IMR-90 (cell line): Measurements from ENCODE around the gene NUDT19. TPM values are rescaled to one million over a fixed set of nuclear protein-coding genes. Genes with fewer than 3 reads are reported as not detected.

Source experiments
- ATAC-seq: fragments of 200-7000 bp; cut with Tn5 transposase; 2 replicates; pipeline ENCODE4 v1.9.1; 2020; ENCODE audit warnings: low read depth, mild to moderate bottlenecking, moderate library complexity
- BruUV-seq: library from RNA; stranded (reverse); fragments of 400-500 nt; replicated peaks from 2 replicates; lab custom pipeline; 2021; lab: Mats Ljungman, UMichigan
- CTCF ChIA-PET: fragments of 300-600 bp; formaldehyde crosslinking; extraction: SDS; loops from one replicate; lab custom pipeline; 2021; ENCODE audit warnings: antibody characterized with exemption; lab: Yijun Ruan, JAX
- POLR2A ChIA-PET: fragments of 300-600 bp; sonication (Branson Sonifier 250); formaldehyde crosslinking; loops from one replicate; lab custom pipeline; 2022; ENCODE audit warnings: antibody characterized with exemption; ENCODE audit not compliant: unreplicated experiment; lab: Charles Lee
- DNase-seq: peaks from one replicate; pipeline ENCODE4 v3.0.0; 2013
- H2AFZ ChIP-seq: replicated peaks from 2 replicates; pipeline ENCODE3; 2013; ENCODE audit warnings: low read length, mild to moderate bottlenecking; ENCODE audit not compliant: poor library complexity
- H2AK5ac ChIP-seq: 2 replicates; pipeline ENCODE4 v1.6.1; 2013; ENCODE audit warnings: low read depth, low read length, inconsistent platforms
- H2AK9ac ChIP-seq: replicated peaks from 2 replicates; pipeline ENCODE3; 2013; ENCODE audit warnings: mild to moderate bottlenecking, low read depth, low read length, moderate library complexity; ENCODE audit not compliant: poor library complexity
- H2BK120ac ChIP-seq: 2 replicates; pipeline ENCODE4 v1.6.1; 2013; ENCODE audit warnings: low read depth, low read length, inconsistent platforms
- H2BK15ac ChIP-seq: 3 replicates; pipeline ENCODE4 v1.6.1; 2013; ENCODE audit warnings: low read depth, low read length, inconsistent platforms
- H2BK20ac ChIP-seq: 2 replicates; pipeline ENCODE4 v1.6.1; 2013; ENCODE audit warnings: low read depth, mild to moderate bottlenecking, inconsistent platforms, low read length, moderate library complexity
- H2BK5ac ChIP-seq: 2 replicates; pipeline ENCODE4 v1.6.1; 2013; ENCODE audit warnings: mild to moderate bottlenecking, low read depth, low read length, inconsistent platforms; ENCODE audit not compliant: poor library complexity, severe bottlenecking
- H3K14ac ChIP-seq: replicated peaks from 2 replicates; pipeline ENCODE4 v1.6.1; 2013; ENCODE audit warnings: low read depth, low read length, inconsistent platforms
- H3K18ac ChIP-seq: 2 replicates; pipeline ENCODE4 v1.6.1; 2013; ENCODE audit warnings: low read depth, low read length, control low read depth
- H3K23ac ChIP-seq: 2 replicates; pipeline ENCODE4 v1.6.1; 2013; ENCODE audit warnings: low read depth, low read length, inconsistent platforms
- H3K27ac ChIP-seq: 2 replicates; pipeline ENCODE4 v1.5.1; 2013; ENCODE audit warnings: mild to moderate bottlenecking, control low read depth, low read length; ENCODE audit not compliant: insufficient read depth
- H3K27me3 ChIP-seq: 2 replicates; pipeline ENCODE4 v1.6.1; 2013; ENCODE audit warnings: low read length; ENCODE audit not compliant: control insufficient read depth, insufficient read depth
- H3K36me3 ChIP-seq: 2 replicates; pipeline ENCODE4 v1.6.1; 2013; ENCODE audit warnings: low read length, mixed read lengths; ENCODE audit not compliant: control insufficient read depth, insufficient read depth
- H3K4ac ChIP-seq: 2 replicates; pipeline ENCODE4 v1.6.1; 2013; ENCODE audit warnings: low read depth, low read length, inconsistent platforms
- H3K4me1 ChIP-seq: 2 replicates; pipeline ENCODE4 v1.6.1; 2013; ENCODE audit warnings: low read length, mixed read lengths; ENCODE audit not compliant: control insufficient read depth, insufficient read depth
- H3K4me2 ChIP-seq: 2 replicates; pipeline ENCODE4 v1.6.1; 2013; ENCODE audit warnings: low read depth, mild to moderate bottlenecking, control low read depth, low read length, moderate library complexity
- H3K4me3 ChIP-seq: 2 replicates; pipeline ENCODE4 v1.5.1; 2013; ENCODE audit warnings: low read depth, mild to moderate bottlenecking, control low read depth, low read length, moderate library complexity; ENCODE audit not compliant: insufficient read depth
- H3K56ac ChIP-seq: 2 replicates; pipeline ENCODE4 v1.6.1; 2013; ENCODE audit warnings: low read length, inconsistent platforms; ENCODE audit not compliant: insufficient read depth; ENCODE audit errors: extremely low read depth
- H3K79me1 ChIP-seq, 2 experiments: 2 replicates each; pipeline ENCODE4 v1.6.1; 2013; ENCODE audit warnings: low read length in 2 of 2, inconsistent platforms in 1 of 2, low read depth in 1 of 2
- H3K9ac ChIP-seq: 2 replicates; pipeline ENCODE4 v1.6.1; 2013; ENCODE audit warnings: low read depth, low read length, control low read depth
- H3K9me1 ChIP-seq: 2 replicates; pipeline ENCODE4 v1.6.1; 2013; ENCODE audit warnings: low read length, inconsistent platforms; ENCODE audit not compliant: insufficient read depth
- H3K9me3 ChIP-seq: 2 replicates; pipeline ENCODE4 v1.6.1; 2013; ENCODE audit warnings: low read length; ENCODE audit not compliant: control insufficient read depth, insufficient read depth
- H4K20me1 ChIP-seq: 2 replicates; pipeline ENCODE4 v1.6.1; 2013; ENCODE audit warnings: low read length, inconsistent platforms; ENCODE audit not compliant: insufficient read depth
- H4K5ac ChIP-seq: 2 replicates; pipeline ENCODE4 v1.6.1; 2013; ENCODE audit warnings: mild to moderate bottlenecking, low read depth, low read length, control low read depth
- H4K8ac ChIP-seq, 2 experiments: 2 replicates each; pipeline ENCODE4 v1.6.1; 2013; ENCODE audit warnings: low read depth in 2 of 2, low read length in 2 of 2, control low read depth in 1 of 2, inconsistent platforms in 1 of 2
- H4K91ac ChIP-seq: 2 replicates; pipeline ENCODE4 v1.6.1; 2013; ENCODE audit warnings: low read depth, low read length, inconsistent platforms; ENCODE audit not compliant: insufficient read depth
- BHLHE40 ChIP-seq: fragments of 150-350 bp; IDR thresholded peaks from 2 replicates; pipeline ENCODE4 v1.6.1; 2016; ENCODE audit warnings: mild to moderate bottlenecking, low read depth, low read length
- CEBPB ChIP-seq: IDR thresholded peaks from 2 replicates; pipeline ENCODE4 v1.6.1; 2012; ENCODE audit warnings: low read depth, low read length, improper control_type of control experiment
- CHD1 ChIP-seq: IDR thresholded peaks from 2 replicates; pipeline ENCODE4 v1.6.1; 2012; ENCODE audit warnings: low read depth, low read length, improper control_type of control experiment
- ELK1 ChIP-seq: fragments of 150-350 bp; IDR thresholded peaks from 2 replicates; pipeline ENCODE4 v1.6.1; 2016; ENCODE audit warnings: low read depth, mild to moderate bottlenecking, low read length, moderate library complexity, borderline replicate concordance
- FOS ChIP-seq: fragments of 150-350 bp; IDR thresholded peaks from 2 replicates; pipeline ENCODE4 v1.6.1; 2016; ENCODE audit warnings: low read depth, low read length
- MAFK ChIP-seq: IDR thresholded peaks from 2 replicates; pipeline ENCODE4 v1.6.1; 2012; ENCODE audit warnings: low read depth, low read length, improper control_type of control experiment
- MXI1 ChIP-seq: IDR thresholded peaks from 2 replicates; pipeline ENCODE4 v1.6.1; 2012; ENCODE audit warnings: low read depth, mild to moderate bottlenecking, low read length, moderate library complexity, borderline replicate concordance
- NFE2L2 ChIP-seq: fragments of 150-350 bp; IDR thresholded peaks from 2 replicates; pipeline ENCODE4 v1.6.1; 2016; ENCODE audit warnings: low read depth, mild to moderate bottlenecking, low read length
- POLR2A ChIP-seq: IDR thresholded peaks from 2 replicates; pipeline ENCODE4 v1.6.1; 2012; ENCODE audit warnings: mild to moderate bottlenecking, low read depth, low read length
- RAD21 ChIP-seq: IDR thresholded peaks from 2 replicates; pipeline ENCODE4 v1.6.1; 2012; ENCODE audit warnings: low read length, improper control_type of control experiment
- RCOR1 ChIP-seq: IDR thresholded peaks from 2 replicates; pipeline ENCODE4 v1.6.1; 2012; ENCODE audit warnings: mild to moderate bottlenecking, low read length, improper control_type of control experiment; ENCODE audit not compliant: insufficient replicate concordance
- RFX5 ChIP-seq: IDR thresholded peaks from 2 replicates; pipeline ENCODE4 v1.8.0; 2012; ENCODE audit warnings: low read depth, mild to moderate bottlenecking, low read length, moderate library complexity
- SMC3 ChIP-seq: fragments of 150-350 bp; IDR thresholded peaks from 2 replicates; pipeline ENCODE4 v1.6.1; 2016; ENCODE audit warnings: low read depth, mild to moderate bottlenecking, antibody characterized with exemption, low read length, moderate library complexity
- USF2 ChIP-seq: fragments of 150-350 bp; IDR thresholded peaks from 2 replicates; pipeline ENCODE4 v1.6.1; 2017; ENCODE audit warnings: mild to moderate bottlenecking, antibody characterized with exemption, low read length, low read depth
- WGBS, 2 experiments: methylation state at CpG; one replicate each; pipeline versions ENCODE4 v1.1.5 to v1.1.7; 2013; ENCODE audit warnings: missing lambda C conversion rate in 2 of 2; ENCODE audit not compliant: insufficient read length in 1 of 2; ENCODE audit errors: extremely low coverage in 2 of 2; 5-methylcytosine and 5-hydroxymethylcytosine counted together
- dilution Hi-C: fragments of 300-500 bp; cut with HindIII; formaldehyde crosslinking; loops from one replicate; pipeline ENCODE4 v1.14.3; 2018; ENCODE audit warnings: low sequenced_read_pairs; ENCODE audit not compliant: unreplicated experiment
- in situ Hi-C: fragments of 300-500 bp; cut with MboI; formaldehyde crosslinking; loops from 3 replicates; pipeline ENCODE4 v1.14.3; 2019; ENCODE audit warnings: low sequenced_read_pairs, inconsistent platforms, mixed read lengths
- intact Hi-C: fragments of 100-400 bp; cut with micrococcal nuclease; formaldehyde crosslinking; loops from 2 replicates; pipeline ENCODE4 v1.10.0; 2022
- polyA plus RNA-seq, 3 experiments: library from polyadenylated mRNA; depleted of rRNA; stranded (reverse); fragments of >200 nt; gene quantifications; 2 replicates each; pipeline ENCODE4 v1.2.3, GENCODE V29; 2012; ENCODE audit warnings: low replicate concordance in 1 of 3
- total RNA-seq: library from RNA; depleted of rRNA; stranded (reverse); fragments of >200 nt; gene quantifications from 2 replicates; pipeline ENCODE4 v1.2.3, GENCODE V29; 2012

Gene NUDT19
- total and polyA plus RNA-seq, 2 of the 4 experiments (the other 2 are of a cell fraction) = 4.1 to 4.5 TPM

- TF ChIP-seq RAD21 (no peak), CEBPB (no peak), POLR2A (no peak), USF2 (no peak), FOS (no peak), MXI1 (no peak), NFE2L2 (no peak), ELK1 (no peak), BHLHE40 (no peak), RCOR1 (no peak), SMC3 (no peak), MAFK (no peak), RFX5 (no peak), CHD1 (no peak)
- ATAC-seq = no peak
- Histone ChIP-seq H3K36me3 (no peaks in the 10 kb centered on the region), H2BK20ac (no peak overlapping the region), H3K4me2 (no peak overlapping the region), H3K4me3 (no peak overlapping the region), H3K14ac (no peak overlapping the region), H3K18ac (no peak overlapping the region), H3K56ac (no peak overlapping the region), H3K9me3 (no peaks in the 10 kb centered on the region), H4K20me1 (no peaks in the 10 kb centered on the region), H4K5ac (no peak overlapping the region), H3K79me1 (no peaks in the 10 kb centered on the region), H2AK5ac (no peak overlapping the region), H4K8ac (no peak overlapping the region), H2AK9ac (no peak overlapping the region), H3K4ac (no peak overlapping the region), H2BK5ac (no peak overlapping the region), H4K91ac (no peak overlapping the region), H2BK120ac (no peak overlapping the region), H3K4me1 (no peaks in the 10 kb centered on the region), H3K9ac (no peak overlapping the region), H2AFZ (no peak overlapping the region), H3K27me3 (peaks cover under 1% of the 10 kb centered on the region; the same call in 1 of the 2 replicates), H3K27ac (no peak overlapping the region), H3K9me1 (no peaks in the 10 kb centered on the region), H3K23ac (no peak overlapping the region), H2BK15ac (no peak overlapping the region)
- dilution Hi-C loops (no loop called here), intact Hi-C loops (no loop called here), in situ Hi-C loops (no loop called here)
- POLR2A ChIA-PET = no interaction called here
- BruUV-seq = no TSS peak
- 100% methylated on average over 1 of the region's 4 CpGs; no CpG with 5 or more reads in 1 of the 2 experiments for WGBS, 2 experiments
- no peak for DNase-seq
- CTCF ChIA-PET = no interaction called here
Measured at GRCh38 chr19:32743447-32743846, 51.8 kb downstream of the NUDT19 start.
